H9 (cell line): ENCODE data around the gene TOPORS. TPM values are rescaled to one million over a fixed set of nuclear protein-coding genes. Genes with fewer than 3 reads are reported as not detected.
A peak's percentile ranks its signal among the peaks of the same experiment; 100 is the strongest.

Source experiments
- DNase-seq: peaks from one replicate; pipeline ENCODE4 v3.0.0-alpha.2; 2017
- H2AFZ ChIP-seq: one replicate; pipeline ENCODE4 v1.6.1; 2013; ENCODE audit warnings: mild to moderate bottlenecking, low read length, control low read depth, moderate library complexity
- H2AK5ac ChIP-seq: 2 replicates; pipeline ENCODE4 v1.6.1; 2013; ENCODE audit warnings: low read length, control low read depth, mixed read lengths; ENCODE audit not compliant: insufficient read length
- H2BK120ac ChIP-seq: one replicate; pipeline ENCODE4 v1.6.1; 2013; ENCODE audit warnings: low read depth, mild to moderate bottlenecking, low read length, control low read depth, inconsistent platforms; ENCODE audit not compliant: poor library complexity, severe bottlenecking
- H2BK12ac ChIP-seq: 2 replicates; pipeline ENCODE4 v1.6.1; 2013; ENCODE audit warnings: low read length, control low read depth, mixed read lengths, low read depth; ENCODE audit not compliant: insufficient read length
- H2BK15ac ChIP-seq: 2 replicates; pipeline ENCODE4 v1.6.1; 2013; ENCODE audit warnings: low read depth, low read length, control low read depth
- H2BK20ac ChIP-seq: one replicate; pipeline ENCODE4 v1.6.1; 2013; ENCODE audit warnings: low read depth, mild to moderate bottlenecking, low read length, control low read depth, inconsistent platforms; ENCODE audit not compliant: poor library complexity, severe bottlenecking
- H2BK5ac ChIP-seq: 2 replicates; pipeline ENCODE4 v1.6.1; 2013; ENCODE audit warnings: low read length, control low read depth, mixed read lengths; ENCODE audit not compliant: insufficient read length
- H3K14ac ChIP-seq: 2 replicates; pipeline ENCODE4 v1.6.1; 2013; ENCODE audit warnings: low read length, control low read depth; ENCODE audit not compliant: insufficient read depth
- H3K18ac ChIP-seq: 2 replicates; pipeline ENCODE4 v1.6.1; 2013; ENCODE audit warnings: low read depth, mild to moderate bottlenecking, mixed read lengths, low read length, control low read depth; ENCODE audit not compliant: insufficient read length
- H3K23ac ChIP-seq: 2 replicates; pipeline ENCODE4 v1.6.1; 2013; ENCODE audit warnings: low read length, control low read depth, mixed read lengths, low read depth; ENCODE audit not compliant: insufficient read length
- H3K23me2 ChIP-seq: 2 replicates; pipeline ENCODE4 v1.6.1; 2013; ENCODE audit warnings: low read depth, mild to moderate bottlenecking, mixed read lengths, low read length, control low read depth; ENCODE audit not compliant: insufficient read length, poor library complexity, severe bottlenecking
- H3K27ac ChIP-seq: 2 replicates; pipeline ENCODE4 v1.5.1; 2013; ENCODE audit warnings: low read length, control low read depth, mixed read lengths, low read depth; ENCODE audit not compliant: insufficient read length
- H3K27me3 ChIP-seq: 2 replicates; pipeline ENCODE4 v1.6.1; 2013; ENCODE audit warnings: low read length, control low read depth, inconsistent platforms; ENCODE audit not compliant: insufficient read depth
- H3K4ac ChIP-seq: 2 replicates; pipeline ENCODE4 v1.6.1; 2013; ENCODE audit warnings: low read depth, mild to moderate bottlenecking, control low read depth, inconsistent platforms, low read length, moderate library complexity
- H3K4me1 ChIP-seq: 2 replicates; pipeline ENCODE4 v1.6.1; 2013; ENCODE audit warnings: low read length, control low read depth, inconsistent platforms; ENCODE audit not compliant: insufficient read depth
- H3K4me2 ChIP-seq: 2 replicates; pipeline ENCODE4 v1.6.1; 2013; ENCODE audit warnings: low read length, control low read depth, mixed read lengths; ENCODE audit not compliant: insufficient read length, insufficient read depth
- H3K56ac ChIP-seq: 2 replicates; pipeline ENCODE4 v1.6.1; 2013; ENCODE audit warnings: low read depth, mild to moderate bottlenecking, mixed read lengths, low read length, control low read depth; ENCODE audit not compliant: insufficient read length
- H3K79me1 ChIP-seq: 2 replicates; pipeline ENCODE4 v1.6.1; 2013; ENCODE audit warnings: low read depth, mild to moderate bottlenecking, moderate library complexity, low read length, control low read depth, inconsistent platforms; ENCODE audit not compliant: insufficient read depth, poor library complexity, severe bottlenecking
- H3K79me2 ChIP-seq: 2 replicates; pipeline ENCODE4 v1.6.1; 2013; ENCODE audit warnings: low read length, control low read depth, inconsistent platforms; ENCODE audit not compliant: insufficient read depth
- H3K9ac ChIP-seq: 2 replicates; pipeline ENCODE4 v1.6.1; 2013; ENCODE audit warnings: low read length, control low read depth, mixed read lengths; ENCODE audit not compliant: insufficient read length; ENCODE audit errors: extremely low read depth
- H3K9me3 ChIP-seq: one replicate; pipeline ENCODE4 v1.6.1; 2013; ENCODE audit warnings: low read depth, low read length, inconsistent platforms; ENCODE audit not compliant: control insufficient read depth
- H3T11ph ChIP-seq: one replicate; pipeline ENCODE4 v1.6.1; 2013; ENCODE audit warnings: mild to moderate bottlenecking, low read length, control low read depth, inconsistent platforms
- H4K20me1 ChIP-seq: one replicate; pipeline ENCODE4 v1.6.1; 2013; ENCODE audit not compliant: control insufficient read depth, insufficient read length, insufficient read depth
- H4K5ac ChIP-seq: 2 replicates; pipeline ENCODE4 v1.6.1; 2013; ENCODE audit warnings: low read depth, mild to moderate bottlenecking, mixed read lengths, low read length, control low read depth; ENCODE audit not compliant: insufficient read length
- H4K8ac ChIP-seq: replicated peaks from 2 replicates; pipeline ENCODE4 v1.6.1; 2013; ENCODE audit warnings: low read length, control low read depth, mixed read lengths, low read depth; ENCODE audit not compliant: insufficient read length
- H4K91ac ChIP-seq: 2 replicates; pipeline ENCODE4 v1.6.1; 2013; ENCODE audit warnings: low read depth, mild to moderate bottlenecking, moderate library complexity, mixed read lengths, low read length, control low read depth; ENCODE audit not compliant: insufficient read length
- H3K27ac Mint-ChIP-seq, 3 experiments: 2 replicates in 2 of 3; 3 replicates in 1 of 3; pipeline ENCODE4 v1.8.0; 2020 to 2021; ENCODE audit warnings: mixed read lengths in 3 of 3, mild to moderate bottlenecking in 1 of 3, moderate library complexity in 1 of 3
- H3K27me3 Mint-ChIP-seq: 2 replicates; pipeline ENCODE4 v1.8.0; 2021; ENCODE audit warnings: low read depth, mild to moderate bottlenecking, moderate library complexity, mixed read lengths
- H3K36me3 Mint-ChIP-seq, 3 experiments: 2 replicates in 2 of 3; 3 replicates in 1 of 3; pipeline ENCODE4 v1.8.0; 2020 to 2021; ENCODE audit warnings: low read depth in 3 of 3, mixed read lengths in 3 of 3; ENCODE audit not compliant: insufficient read depth in 1 of 3
- H3K4me1 Mint-ChIP-seq, 2 experiments: 2 replicates each; pipeline ENCODE4 v1.8.0; 2020; ENCODE audit warnings: mixed read lengths in 2 of 2
- H3K4me3 Mint-ChIP-seq, 2 experiments: 2 replicates in 1 of 2; 3 replicates in 1 of 2; pipeline ENCODE4 v1.8.0; 2020 to 2021; ENCODE audit warnings: mild to moderate bottlenecking in 2 of 2, mixed read lengths in 2 of 2, moderate library complexity in 1 of 2
- H3K9me3 Mint-ChIP-seq, 2 experiments: 2 replicates in 1 of 2; 3 replicates in 1 of 2; pipeline ENCODE4 v1.8.0; 2020; ENCODE audit warnings: mild to moderate bottlenecking in 2 of 2, mixed read lengths in 2 of 2, moderate library complexity in 1 of 2
- CTCF ChIP-seq: fragments of 200-600 bp; sonication (generic); conservative IDR thresholded peaks from 3 replicates; pipeline ENCODE4 v1.8.0; 2021; ENCODE audit warnings: antibody characterized with exemption, mild to moderate bottlenecking
- total RNA-seq: library from RNA; stranded (reverse); gene quantifications from 2 replicates; pipeline ENCODE4 v1.2.1, GENCODE V29; 2021

The TOPORS gene
- total RNA-seq, 1 experiment from 2014 or later = 31.9 TPM

- no peaks in the 10 kb centered on the region for H3K4me1 ChIP-seq
- no peak for DNase-seq
- no peaks in the 10 kb centered on the region for H3K79me2 ChIP-seq
- H3K79me1 ChIP-seq = no peaks in the 10 kb centered on the region
- no peaks in the 10 kb centered on the region for H3K27me3 ChIP-seq
- no peak overlapping the region for H2AFZ ChIP-seq
- no peak overlapping the region for H3K27ac Mint-ChIP-seq
- H2BK12ac ChIP-seq = no peak overlapping the region
- no peak overlapping the region for H2BK5ac ChIP-seq
- H3K36me3 Mint-ChIP-seq = no peaks in the 10 kb centered on the region
- H4K20me1 ChIP-seq = no peaks in the 10 kb centered on the region
- H3K9me3 Mint-ChIP-seq = peaks cover 2 to 3% of the 10 kb centered on the region in 2 experiments; a peak in 2 of 5 replicates
- no peak overlapping the region for H3K9ac ChIP-seq
- no peak overlapping the region for H4K91ac ChIP-seq
- no peak overlapping the region for H2BK20ac ChIP-seq
- H3K27ac ChIP-seq = no peak overlapping the region
- H3T11ph ChIP-seq = no peak overlapping the region
- H3K4me1 Mint-ChIP-seq = no peaks in the 10 kb centered on the region
- H3K14ac ChIP-seq = no peak overlapping the region
- H2BK120ac ChIP-seq = no peak overlapping the region
- H3K56ac ChIP-seq = no peak overlapping the region
- H3K4me2 ChIP-seq = no peak overlapping the region
- no peak overlapping the region for H2AK5ac ChIP-seq
- no peak overlapping the region for H3K4me3 Mint-ChIP-seq
- no peak overlapping the region for H4K8ac ChIP-seq
- no peak overlapping the region for H3K18ac ChIP-seq
- peaks cover 2% of the 10 kb centered on the region for H3K27me3 Mint-ChIP-seq
- TF ChIP-seq CTCF = peak; percentile 20; the same call in 1 of the 3 replicates
- H4K5ac ChIP-seq = no peak overlapping the region
- no peaks in the 10 kb centered on the region for H3K9me3 ChIP-seq
- no peak overlapping the region for H3K4ac ChIP-seq
- H2BK15ac ChIP-seq = no peak overlapping the region
- no peak overlapping the region for H3K23ac ChIP-seq
- H3K23me2 ChIP-seq = no peaks in the 10 kb centered on the region
Measured at GRCh38 chr9:32587901-32588300, 35.5 kb upstream of the TOPORS start.
